Esophagus (tissue), 2 donors: ENCODE data around the gene GALNT1. TPM values are rescaled to one million over a fixed set of nuclear protein-coding genes. Genes with fewer than 3 reads are reported as not detected.

Source experiments
- H3K27ac ChIP-seq, 2 donors: one replicate each; pipeline ENCODE4 v1.5.1; 2013; ENCODE audit warnings: low read depth in 2 of 2, mild to moderate bottlenecking in 2 of 2, inconsistent platforms in 1 of 2, low read length in 1 of 2, moderate library complexity in 1 of 2
- H3K27me3 ChIP-seq, 2 donors: one replicate each; pipeline ENCODE4 v1.6.1; 2013; ENCODE audit warnings: low read length in 2 of 2, control low read depth in 1 of 2, mild to moderate bottlenecking in 1 of 2; ENCODE audit not compliant: insufficient read depth in 2 of 2, control insufficient read depth in 1 of 2
- H3K36me3 ChIP-seq, 2 donors: one replicate each; pipeline ENCODE4 v1.6.1; 2013; ENCODE audit warnings: low read length in 1 of 2; ENCODE audit not compliant: control insufficient read depth in 2 of 2, insufficient read depth in 2 of 2
- H3K4me1 ChIP-seq, 2 donors: one replicate each; pipeline ENCODE4 v1.6.1; 2013; ENCODE audit warnings: low read length in 1 of 2; ENCODE audit not compliant: control insufficient read depth in 2 of 2, insufficient read depth in 2 of 2
- H3K4me3 ChIP-seq, 2 donors: one replicate each; pipeline ENCODE4 v1.5.1; 2013; ENCODE audit warnings: low read length in 2 of 2, mild to moderate bottlenecking in 2 of 2, low read depth in 1 of 2, moderate library complexity in 1 of 2
- H3K9me3 ChIP-seq, 2 donors: one replicate each; pipeline ENCODE4 v1.6.1; 2013; ENCODE audit warnings: mild to moderate bottlenecking in 2 of 2, low read depth in 1 of 2, low read length in 1 of 2, moderate library complexity in 1 of 2; ENCODE audit not compliant: control insufficient read depth in 2 of 2, insufficient read depth in 1 of 2
- WGBS, 2 donors: extraction: QIAGEN DNeasy Blood & Tissue Kit; methylation state at CpG; one replicate each; pipeline ENCODE4 v1.1.7; 2013; 5-methylcytosine and 5-hydroxymethylcytosine counted together
- polyA plus RNA-seq, 2 donors: library from polyadenylated mRNA; stranded (reverse); fragments of 200-250 nt; gene quantifications; one replicate each; pipeline ENCODE4 v1.2.3, GENCODE V29; 2013
- donor health status: healthy with polysubstance abuse.
- donor health status: Bipolar disorder and iron deficiency.

The GALNT1 gene
- polyA plus RNA-seq, 2 donors = 37.5 to 37.7 TPM

GRCh38 chr18:35623255-35623654, 41.7 kb downstream of the GALNT1 start:
- Histone ChIP-seq H3K27me3 (no peaks in the 10 kb centered on the region), H3K36me3 (no peaks in the 10 kb centered on the region), H3K4me1 (no peaks in the 10 kb centered on the region), H3K27ac (no peak overlapping the region), H3K4me3 (no peak overlapping the region), H3K9me3 (peaks cover 0 to 2% of the 10 kb centered on the region in 2 donors)

GRCh38 chr18:35624146-35624545, 42.6 kb downstream of the GALNT1 start:
- Histone ChIP-seq H3K36me3 (no peaks in the 10 kb centered on the region), H3K27ac (no peak overlapping the region), H3K4me1 (no peaks in the 10 kb centered on the region), H3K27me3 (no peaks in the 10 kb centered on the region), H3K4me3 (no peak overlapping the region), H3K9me3 (peaks cover 0 to 2% of the 10 kb centered on the region in 2 donors)
- whole genome bisulfite sequencing, 2 donors = 77 to 96% methylated on average over 1 of the region's 1 CpG

- H3K36me3 ChIP-seq = no peaks in the 10 kb centered on the region
- no peak overlapping the region for H3K27ac ChIP-seq
- WGBS, 2 donors = 92 to 94% methylated on average over 2 of the region's 2 CpGs
- no peaks in the 10 kb centered on the region for H3K4me1 ChIP-seq
- H3K9me3 ChIP-seq = peaks cover 0 to 2% of the 10 kb centered on the region in 2 donors
- H3K4me3 ChIP-seq = no peak overlapping the region
- no peaks in the 10 kb centered on the region for H3K27me3 ChIP-seq
Measured at GRCh38 chr18:35625232-35625631, 43.7 kb downstream of the GALNT1 start.

GRCh38 chr18:35633761-35634160, 52.2 kb downstream of the GALNT1 start:
- no peaks in the 10 kb centered on the region for H3K4me1 ChIP-seq
- no peaks in the 10 kb centered on the region for H3K9me3 ChIP-seq
- no peak overlapping the region for H3K27ac ChIP-seq
- H3K27me3 ChIP-seq = no peaks in the 10 kb centered on the region
- H3K36me3 ChIP-seq = no peaks in the 10 kb centered on the region
- no peak overlapping the region for H3K4me3 ChIP-seq

GRCh38 chr18:35634323-35634722, 52.8 kb downstream of the GALNT1 start:
- WGBS, 2 donors = 84% methylated on average over 5 of the region's 5 CpGs
- H3K27ac ChIP-seq = no peak overlapping the region
- H3K4me1 ChIP-seq = no peaks in the 10 kb centered on the region
- H3K9me3 ChIP-seq = no peaks in the 10 kb centered on the region
- no peaks in the 10 kb centered on the region for H3K27me3 ChIP-seq
- no peaks in the 10 kb centered on the region for H3K36me3 ChIP-seq
- no peak overlapping the region for H3K4me3 ChIP-seq

GRCh38 chr18:35635170-35635569, 53.6 kb downstream of the GALNT1 start:
- Histone ChIP-seq H3K27ac (no peak overlapping the region), H3K4me1 (no peaks in the 10 kb centered on the region)
- WGBS, 2 donors = 34 to 44% methylated on average over 1 of the region's 1 CpG

GRCh38 chr18:35637227-35637626, 55.7 kb downstream of the GALNT1 start:
- Histone ChIP-seq H3K4me1 (no peaks in the 10 kb centered on the region), H3K36me3 (no peaks in the 10 kb centered on the region), H3K4me3 (no peak overlapping the region), H3K9me3 (no peaks in the 10 kb centered on the region), H3K27ac (no peak overlapping the region), H3K27me3 (no peaks in the 10 kb centered on the region)
- 95 to 97% methylated on average over 5 of the region's 5 CpGs for WGBS, 2 donors

More at GRCh38 chr18:35635170-35635569, 53.6 kb downstream of the GALNT1 start:
- H3K36me3 ChIP-seq = no peaks in the 10 kb centered on the region
- H3K27me3 ChIP-seq = no peaks in the 10 kb centered on the region
- no peak overlapping the region for H3K4me3 ChIP-seq
- no peaks in the 10 kb centered on the region for H3K9me3 ChIP-seq

GRCh38 chr18:35639296-35639695, 57.8 kb downstream of the GALNT1 start:
- no peaks in the 10 kb centered on the region for H3K4me1 ChIP-seq
- H3K27me3 ChIP-seq = no peaks in the 10 kb centered on the region
- H3K36me3 ChIP-seq = no peaks in the 10 kb centered on the region
- 98% methylated on average over 4 of the region's 4 CpGs for WGBS, 2 donors
- no peak overlapping the region for H3K4me3 ChIP-seq
- H3K27ac ChIP-seq = no peak overlapping the region
- H3K9me3 ChIP-seq = no peaks in the 10 kb centered on the region

GRCh38 chr18:35641467-35641866, 59.9 kb downstream of the GALNT1 start:
- Histone ChIP-seq H3K9me3 (no peaks in the 10 kb centered on the region), H3K36me3 (peaks cover 0 to 4% of the 10 kb centered on the region in 2 donors), H3K27ac (no peak overlapping the region), H3K4me1 (no peaks in the 10 kb centered on the region), H3K27me3 (no peaks in the 10 kb centered on the region), H3K4me3 (no peak overlapping the region)
- WGBS, 2 donors = 93 to 96% methylated on average over 4 of the region's 4 CpGs

- Histone ChIP-seq H3K27ac (no peak overlapping the region), H3K9me3 (no peaks in the 10 kb centered on the region), H3K4me1 (no peaks in the 10 kb centered on the region), H3K4me3 (no peak overlapping the region), H3K27me3 (no peaks in the 10 kb centered on the region), H3K36me3 (peaks cover 0 to 4% of the 10 kb centered on the region in 2 donors)
- WGBS, 2 donors = 95 to 96% methylated on average over 3 of the region's 3 CpGs
Measured at GRCh38 chr18:35641916-35642315, 60.4 kb downstream of the GALNT1 start.
